HTERT RPE-1 (cell line): ENCODE data around the gene ITPKB.
"Not testable (repeated sequence)": the region's sequence is repeated elsewhere in the genome, so short reads cannot be mapped to it uniquely, and the experiment has no call there.

Experiments used
- in situ Hi-C: fragments of 300-500 bp; cut with MboI; formaldehyde crosslinking; loops from 4 replicates; pipeline ENCODE4 v1.14.3; 2020; ENCODE audit warnings: low sequenced_read_pairs

Gene ITPKB

GRCh38 chr1:226738995-226739695 is at the start of gene ITPKB:
TSS of gene ITPKB (minus strand) at chr1:226739282. CDS start at chr1:226737458, 1,824 bp downstream.
- in situ Hi-C loops = no loop called here

GRCh38 chr1:226787638-226788037 is 48.6 kb upstream of the ITPKB start:
- in situ Hi-C loops = no loop called here

- in situ Hi-C loops = no loop called here
Observed at GRCh38 chr1:226787071-226787470, 48.0 kb upstream of the ITPKB start.

- in situ Hi-C loops = no loop called here
Observed at GRCh38 chr1:226786550-226786949, 47.5 kb upstream of the ITPKB start.

GRCh38 chr1:226785805-226786204 is 46.7 kb upstream of the ITPKB start:
- in situ Hi-C loops = no loop called here

- in situ Hi-C loops = no loop called here
Observed at GRCh38 chr1:226784081-226785049, 45.3 kb upstream of the ITPKB start.

GRCh38 chr1:226782845-226783601 is 43.9 kb upstream of the ITPKB start:
- in situ Hi-C loops = no loop called here

GRCh38 chr1:226781937-226782609 is 43.0 kb upstream of the ITPKB start:
- in situ Hi-C loops = no loop called here

- in situ Hi-C loops = no loop called here
Observed at GRCh38 chr1:226779561-226779960, 40.5 kb upstream of the ITPKB start.

- in situ Hi-C loops = no loop called here
Observed at GRCh38 chr1:226778657-226779058, 39.6 kb upstream of the ITPKB start.

GRCh38 chr1:226776975-226777374 is 37.9 kb upstream of the ITPKB start:
- in situ Hi-C loops = no loop called here

GRCh38 chr1:226776066-226776465 is 37.0 kb upstream of the ITPKB start:
- in situ Hi-C loops = no loop called here

- in situ Hi-C loops = no loop called here
Observed at GRCh38 chr1:226772446-226773139, 33.5 kb upstream of the ITPKB start.

- in situ Hi-C loops = not testable (repeated sequence)
Observed at GRCh38 chr1:226767170-226767569, 28.1 kb upstream of the ITPKB start.

- in situ Hi-C loops = no loop called here
Observed at GRCh38 chr1:226766565-226766964, 27.5 kb upstream of the ITPKB start.

GRCh38 chr1:226764533-226764932 is 25.5 kb upstream of the ITPKB start:
- in situ Hi-C loops = no loop called here

- in situ Hi-C loops = no loop called here
Observed at GRCh38 chr1:226763905-226764264, 24.8 kb upstream of the ITPKB start.

GRCh38 chr1:226762988-226763904 is 24.2 kb upstream of the ITPKB start:
- in situ Hi-C loops = no loop called here

GRCh38 chr1:226762055-226762454 is 23.0 kb upstream of the ITPKB start:
- in situ Hi-C loops = no loop called here
